OCI-LY7 (cell line): ENCODE measurements around the gene SDF4. TPM values are rescaled to one million over a fixed set of nuclear protein-coding genes. Genes with fewer than 3 reads are reported as not detected.

Experiments
- BruUV-seq: library from RNA; stranded (reverse); fragments of 400-500 nt; replicated peaks from 2 replicates; lab custom pipeline; 2021; lab: Mats Ljungman, UMichigan
- CTCF ChIA-PET: fragments of 300-600 bp; sonication (Branson Sonifier 250); formaldehyde crosslinking; loops from one replicate; lab custom pipeline; 2022; ENCODE audit warnings: antibody characterized with exemption; ENCODE audit not compliant: unreplicated experiment; lab: Charles Lee
- POLR2A ChIA-PET: fragments of 300-600 bp; sonication (Branson Sonifier 250); formaldehyde crosslinking; loops from one replicate; lab custom pipeline; 2022; ENCODE audit warnings: antibody characterized with exemption; lab: Charles Lee
- DNase-seq: peaks from one replicate; pipeline ENCODE4 v3.0.0-alpha.2; 2015; ENCODE audit warnings: low spot score
- H2AFZ ChIP-seq: fragments of 200-600 bp; sonication (generic), shearing (Covaris generic); 2 replicates; pipeline ENCODE4 v1.6.1; 2014; ENCODE audit warnings: mild to moderate bottlenecking, antibody characterized with exemption, low read length, moderate library complexity
- H3K27ac ChIP-seq: fragments of 200-600 bp; sonication (generic); 2 replicates; pipeline ENCODE4 v1.5.1; 2014; ENCODE audit warnings: mixed run types, low read depth, mild to moderate bottlenecking, moderate library complexity, low read length, inconsistent platforms; ENCODE audit not compliant: poor library complexity, severe bottlenecking
- H3K36me3 ChIP-seq: fragments of 200-600 bp; sonication (generic); 2 replicates; pipeline ENCODE4 v1.6.1; 2014; ENCODE audit warnings: mild to moderate bottlenecking, antibody characterized with exemption, low read length, moderate library complexity, mixed read lengths; ENCODE audit not compliant: insufficient read depth
- H3K4me1 ChIP-seq: fragments of 200-600 bp; sonication (generic); 2 replicates; pipeline ENCODE4 v1.5.1; 2014; ENCODE audit warnings: mild to moderate bottlenecking, low read length; ENCODE audit not compliant: insufficient read depth, poor library complexity, severe bottlenecking
- H3K4me2 ChIP-seq: fragments of 200-600 bp; sonication (generic); 2 replicates; pipeline ENCODE4 v1.6.1; 2014; ENCODE audit warnings: mild to moderate bottlenecking, low read length
- H3K4me3 ChIP-seq: fragments of 200-600 bp; sonication (generic); 2 replicates; pipeline ENCODE4 v1.5.1; 2014; ENCODE audit warnings: mild to moderate bottlenecking, low read depth, low read length; ENCODE audit not compliant: poor library complexity, severe bottlenecking
- H3K79me2 ChIP-seq: fragments of 200-600 bp; sonication (generic); 2 replicates; pipeline ENCODE4 v1.6.1; 2016; ENCODE audit warnings: low read depth, mild to moderate bottlenecking, low read length, moderate library complexity, mixed read lengths; ENCODE audit not compliant: insufficient read depth
- H3K9me2 ChIP-seq: fragments of 200-600 bp; sonication (generic); 2 replicates; pipeline ENCODE4 v1.6.1; 2016; ENCODE audit warnings: mild to moderate bottlenecking, low read length, mixed read lengths; ENCODE audit not compliant: insufficient read depth
- H3K9me3 ChIP-seq: fragments of 200-600 bp; sonication (generic); 2 replicates; pipeline ENCODE4 v1.6.1; 2014; ENCODE audit warnings: mild to moderate bottlenecking, mixed run types, low read length, mixed read lengths
- H4K20me1 ChIP-seq: fragments of 200-600 bp; sonication (generic); 2 replicates; pipeline ENCODE4 v1.6.1; 2014; ENCODE audit warnings: mild to moderate bottlenecking, antibody characterized with exemption, low read length, moderate library complexity, mixed read lengths; ENCODE audit not compliant: insufficient read depth
- CTCF ChIP-seq: fragments of 200-600 bp; sonication (generic); conservative IDR thresholded peaks from 2 replicates; pipeline ENCODE4 v1.5.1; 2014; ENCODE audit warnings: mild to moderate bottlenecking, antibody characterized with exemption, low read length, moderate library complexity, mixed read lengths
- EZH2phosphoT487 ChIP-seq: fragments of 200-600 bp; sonication (generic); IDR thresholded peaks from 2 replicates; pipeline ENCODE4 v1.6.1; 2018; ENCODE audit warnings: low read depth, borderline replicate concordance, mild to moderate bottlenecking, mixed run types, antibody characterized with exemption, low read length, moderate library complexity, mixed read lengths
- intact Hi-C: fragments of 100-400 bp; cut with micrococcal nuclease; formaldehyde crosslinking; loops from one replicate; pipeline ENCODE4 v1.10.0; 2022; ENCODE audit not compliant: unreplicated experiment
- total RNA-seq, 2 experiments: library from RNA; depleted of rRNA in 1 of 2; stranded (reverse); fragments of >200 nt in 1 of 2; shearing (Covaris generic) in 1 of 2; gene quantifications; 2 replicates each; pipeline ENCODE4 v1.2.3, GENCODE V29; 2014 to 2022

The SDF4 gene
- total RNA-seq, 2 experiments from 2014 or later: 47.7 to 85.7 TPM

- H3K36me3 ChIP-seq: peaks cover 82% of the 10 kb centered on the region
- no TSS peak for BruUV-seq
- no peaks in the 10 kb centered on the region for H4K20me1 ChIP-seq
Measured at GRCh38 chr1:1223891-1224290, 7.9 kb downstream of the SDF4 start.

GRCh38 chr1:1223321-1223720, 8.5 kb downstream of the SDF4 start:
- Histone ChIP-seq H3K4me3 (no peak overlapping the region), H4K20me1 (no peaks in the 10 kb centered on the region), H2AFZ (no peak overlapping the region), H3K4me1 (no peaks in the 10 kb centered on the region), H3K9me3 (no peaks in the 10 kb centered on the region), H3K9me2 (no peaks in the 10 kb centered on the region), H3K79me2 (no peaks in the 10 kb centered on the region), H3K27ac (no peak overlapping the region), H3K4me2 (no peak overlapping the region), H3K36me3 (peaks cover 82% of the 10 kb centered on the region)
- no peak for DNase-seq
- no TSS peak for BruUV-seq
- ChIA-PET POLR2A (no interaction called here), CTCF (no interaction called here)
- intact Hi-C loops: no loop called here
- TF ChIP-seq EZH2phosphoT487: no peak

More at GRCh38 chr1:1223891-1224290, 7.9 kb downstream of the SDF4 start:
- Histone ChIP-seq H3K4me3 (no peak overlapping the region), H3K4me2 (no peak overlapping the region), H3K27ac (no peak overlapping the region), H3K9me2 (no peaks in the 10 kb centered on the region), H3K4me1 (no peaks in the 10 kb centered on the region), H3K79me2 (peaks cover 6% of the 10 kb centered on the region; the same call in 1 of the 2 replicates), H2AFZ (no peak overlapping the region), H3K9me3 (no peaks in the 10 kb centered on the region)
- DNase-seq: no peak
- POLR2A ChIA-PET: no interaction called here
- intact Hi-C loops: no loop called here
- TF ChIP-seq EZH2phosphoT487 (no peak), CTCF (no peak)
- CTCF ChIA-PET: no interaction called here

GRCh38 chr1:1222575-1223225, 9.1 kb downstream of the SDF4 start:
- TF ChIP-seq CTCF (no peak), EZH2phosphoT487 (no peak)
- DNase-seq: no peak
- Histone ChIP-seq H3K36me3 (peaks cover 82% of the 10 kb centered on the region), H4K20me1 (no peaks in the 10 kb centered on the region), H3K4me2 (no peak overlapping the region), H3K79me2 (no peaks in the 10 kb centered on the region), H3K4me1 (no peaks in the 10 kb centered on the region), H2AFZ (no peak overlapping the region), H3K4me3 (no peak overlapping the region), H3K9me2 (no peaks in the 10 kb centered on the region), H3K9me3 (no peaks in the 10 kb centered on the region), H3K27ac (no peak overlapping the region)
- no TSS peak for BruUV-seq
- intact Hi-C loops: no loop called here
- CTCF ChIA-PET: no interaction called here
- POLR2A ChIA-PET: no interaction called here
